Mesodermal cell (in vitro differentiated cells): Measurements from ENCODE around the gene CSGALNACT2.

ENCODE experiments used
- H3K27ac ChIP-seq: 2 replicates; pipeline ENCODE4 v1.7.0; 2013; ENCODE audit warnings: mild to moderate bottlenecking, low read depth, low read length, moderate library complexity; ENCODE audit not compliant: severe bottlenecking
- H3K36me3 ChIP-seq: 2 replicates; pipeline ENCODE4 v1.7.1; 2013; ENCODE audit warnings: mild to moderate bottlenecking, low read length, moderate library complexity; ENCODE audit not compliant: control insufficient read depth, insufficient read depth
- H3K4me1 ChIP-seq: one replicate; pipeline ENCODE4 v1.7.1; 2013; ENCODE audit warnings: mild to moderate bottlenecking, low read length; ENCODE audit not compliant: insufficient read depth, control insufficient read depth, poor library complexity, severe bottlenecking
- H3K4me3 ChIP-seq: 2 replicates; pipeline ENCODE4 v1.7.0; 2013; ENCODE audit warnings: low read length, control low read depth, mild to moderate bottlenecking; ENCODE audit not compliant: insufficient read depth, poor library complexity, severe bottlenecking; ENCODE audit errors: extremely low read depth
- H3K9me3 ChIP-seq: 2 replicates; pipeline ENCODE4 v1.7.1; 2013; ENCODE audit warnings: mild to moderate bottlenecking, low read length, moderate library complexity; ENCODE audit not compliant: control insufficient read depth
- WGBS, 2 experiments: methylation state at CpG; one replicate each; pipeline ENCODE4 v1.1.5; 2013; ENCODE audit warnings: missing lambda C conversion rate in 2 of 2; ENCODE audit not compliant: insufficient coverage in 2 of 2; 5-methylcytosine and 5-hydroxymethylcytosine counted together

The CSGALNACT2 gene

GRCh38 chr10:43226441-43226840, 88.2 kb downstream of the CSGALNACT2 start:
- Histone ChIP-seq H3K4me1 (no peaks in the 10 kb centered on the region), H3K27ac (no peak overlapping the region), H3K36me3 (no peaks in the 10 kb centered on the region), H3K4me3 (no peak overlapping the region), H3K9me3 (no peaks in the 10 kb centered on the region)
- WGBS, 2 experiments = 99 to 100% methylated on average over 4 to 5 of the region's 6 CpGs

- no peaks in the 10 kb centered on the region for H3K36me3 ChIP-seq
- H3K27ac ChIP-seq = no peak overlapping the region
- H3K4me3 ChIP-seq = no peak overlapping the region
- WGBS, 2 experiments = 82% methylated on average over 6 of the region's 8 CpGs
- H3K9me3 ChIP-seq = no peaks in the 10 kb centered on the region
- no peaks in the 10 kb centered on the region for H3K4me1 ChIP-seq
These were observed 88.9 kb downstream of the CSGALNACT2 start for GRCh38 chr10:43226851-43227845.

GRCh38 chr10:43227911-43228782, 89.9 kb downstream of the CSGALNACT2 start:
- Histone ChIP-seq H3K9me3 (no peaks in the 10 kb centered on the region), H3K4me1 (no peaks in the 10 kb centered on the region), H3K27ac (no peak overlapping the region), H3K4me3 (no peak overlapping the region), H3K36me3 (no peaks in the 10 kb centered on the region)
- 62 to 70% methylated on average over 7 to 11 of the region's 14 CpGs for WGBS, 2 experiments

GRCh38 chr10:43228783-43229207, 90.5 kb downstream of the CSGALNACT2 start:
- WGBS, 2 experiments = 17 to 19% methylated on average over 16 to 20 of the region's 23 CpGs
- no peak overlapping the region for H3K4me3 ChIP-seq

GRCh38 chr10:43229208-43230061, 91.2 kb downstream of the CSGALNACT2 start:
- no peaks in the 10 kb centered on the region for H3K9me3 ChIP-seq
- H3K36me3 ChIP-seq = no peaks in the 10 kb centered on the region
- no peaks in the 10 kb centered on the region for H3K4me1 ChIP-seq
- H3K27ac ChIP-seq = no peak overlapping the region
- WGBS, 2 experiments = 1% methylated on average over 81 to 92 of the region's 99 CpGs
- H3K4me3 ChIP-seq = peak overlapping the region; percentile 28

More at GRCh38 chr10:43228783-43229207, 90.5 kb downstream of the CSGALNACT2 start:
- Histone ChIP-seq H3K27ac (no peak overlapping the region), H3K9me3 (no peaks in the 10 kb centered on the region), H3K36me3 (no peaks in the 10 kb centered on the region), H3K4me1 (no peaks in the 10 kb centered on the region)

- WGBS, 2 experiments = 40 to 46% methylated on average over 28 to 34 of the region's 35 CpGs
- Histone ChIP-seq H3K4me1 (no peaks in the 10 kb centered on the region), H3K9me3 (no peaks in the 10 kb centered on the region), H3K4me3 (no peak overlapping the region), H3K27ac (no peak overlapping the region), H3K36me3 (no peaks in the 10 kb centered on the region)
These were observed 92.1 kb downstream of the CSGALNACT2 start for GRCh38 chr10:43230101-43230908.

- Histone ChIP-seq H3K27ac (no peak overlapping the region), H3K36me3 (no peaks in the 10 kb centered on the region), H3K9me3 (no peaks in the 10 kb centered on the region), H3K4me3 (no peak overlapping the region), H3K4me1 (no peaks in the 10 kb centered on the region)
- 90 to 96% methylated on average over 6 to 8 of the region's 8 CpGs for WGBS, 2 experiments
These were observed 92.8 kb downstream of the CSGALNACT2 start for GRCh38 chr10:43230909-43231522.

- Histone ChIP-seq H3K27ac (no peak overlapping the region), H3K4me3 (no peak overlapping the region), H3K4me1 (no peaks in the 10 kb centered on the region), H3K9me3 (no peaks in the 10 kb centered on the region), H3K36me3 (no peaks in the 10 kb centered on the region)
- WGBS, 2 experiments = 86 to 88% methylated on average over 4 to 6 of the region's 6 CpGs
These were observed 93.4 kb downstream of the CSGALNACT2 start for GRCh38 chr10:43231523-43232078.
